NCI-H2196 (cell line): Measurements from ENCODE around the gene QKI.

Source experiments
- DNase-seq: peaks from one replicate; lab custom pipeline; 2025; ENCODE audit not compliant: unreplicated experiment; lab: John Stamatoyannopoulos, UW

QKI gene

DNA sequence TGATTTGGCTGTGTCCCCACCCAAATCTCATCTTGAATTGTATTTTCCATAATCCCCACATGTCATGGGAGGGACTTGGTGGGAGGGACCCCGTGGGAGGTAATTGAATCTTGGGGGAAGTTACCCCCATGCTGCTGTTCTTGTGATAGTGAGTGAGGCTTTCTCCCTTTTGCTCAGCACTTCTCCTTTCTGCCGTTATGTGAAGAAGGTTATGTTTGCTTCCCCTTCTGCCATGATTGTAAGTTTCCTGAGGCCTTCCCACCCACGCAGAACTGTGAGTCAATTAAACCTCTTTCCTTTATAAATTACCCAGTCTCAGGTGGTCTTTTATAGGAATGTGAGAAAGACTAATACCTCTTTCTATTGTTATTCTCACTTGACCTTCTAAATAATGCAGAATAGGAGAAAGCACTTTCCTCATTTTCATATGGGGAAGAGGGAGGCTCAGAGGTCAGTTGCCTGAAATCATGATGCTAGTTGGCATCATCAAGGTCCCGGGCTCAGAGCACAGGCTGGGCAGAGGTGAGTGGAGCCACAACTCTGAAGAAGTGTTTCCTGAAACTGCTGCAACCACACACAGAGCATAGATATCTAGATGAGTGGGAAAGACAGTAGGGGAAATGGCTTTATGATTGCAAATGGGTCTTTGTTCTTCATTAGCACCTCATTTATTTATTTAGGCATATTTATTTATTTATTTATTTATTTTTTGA is 191.0 kb downstream of the QKI start:
- DNase-seq = no peak

DNA sequence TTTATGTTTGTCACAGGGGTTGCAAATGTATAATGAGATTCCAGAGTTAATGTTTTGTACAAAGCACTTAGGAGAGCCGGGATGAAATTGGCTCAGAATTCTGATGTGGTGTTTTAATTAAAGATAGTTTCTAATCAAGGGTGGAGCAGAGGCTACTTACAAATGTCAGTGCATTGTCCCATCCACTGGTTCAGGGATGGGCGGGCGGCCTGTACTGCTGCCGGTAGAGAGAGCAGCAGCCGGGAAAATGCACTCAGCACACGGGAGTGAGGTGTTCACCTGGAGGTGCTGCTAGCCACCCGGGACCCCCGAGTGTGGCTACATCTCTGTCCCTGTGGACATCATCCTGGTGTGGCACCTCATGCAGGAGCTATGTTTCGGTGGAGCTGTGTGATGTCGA is 193.3 kb downstream of the QKI start:
- no peak for DNase-seq

DNA sequence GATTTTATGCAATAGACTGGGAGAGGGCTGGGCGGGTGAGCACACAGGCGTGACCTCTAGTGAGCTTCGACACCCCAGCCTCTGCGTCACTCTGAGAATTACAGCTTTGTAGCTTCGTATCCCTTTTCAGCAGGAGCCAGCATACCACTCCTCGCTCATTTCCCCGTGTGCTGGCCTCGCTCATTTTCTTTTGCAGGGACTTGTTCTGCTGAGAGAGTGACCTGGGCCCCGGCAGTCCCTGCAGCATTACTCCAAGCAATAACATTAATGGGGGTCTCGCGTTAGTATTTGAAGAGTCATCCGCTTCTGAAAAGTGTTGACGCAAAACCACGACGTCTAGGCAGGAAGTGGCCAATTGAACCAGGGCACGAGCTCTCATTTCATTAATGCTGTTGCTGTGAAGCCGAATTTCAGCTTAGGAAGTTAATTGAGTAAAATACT is 193.7 kb downstream of the QKI start:
- no peak for DNase-seq

DNA sequence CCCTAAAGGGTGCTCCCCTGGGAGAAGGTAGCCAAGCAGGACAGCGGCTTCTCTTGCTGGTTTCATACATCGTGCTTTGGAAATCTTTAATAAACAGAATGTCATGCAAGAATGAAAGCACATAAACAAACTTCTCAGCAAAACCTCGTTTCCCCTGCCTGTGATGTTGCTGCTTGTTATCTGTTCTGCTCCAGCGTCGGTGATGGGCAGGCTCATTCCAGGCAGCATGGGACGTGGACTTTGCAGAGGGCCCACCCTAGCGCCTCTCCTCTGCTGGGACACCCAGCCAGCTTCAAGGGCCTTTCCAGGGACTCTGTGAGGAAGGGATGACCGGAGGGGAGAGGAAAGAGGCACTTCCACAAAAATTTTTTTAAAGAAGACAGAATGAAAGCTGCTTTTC is 197.7 kb downstream of the QKI start:
- no peak for DNase-seq

DNA sequence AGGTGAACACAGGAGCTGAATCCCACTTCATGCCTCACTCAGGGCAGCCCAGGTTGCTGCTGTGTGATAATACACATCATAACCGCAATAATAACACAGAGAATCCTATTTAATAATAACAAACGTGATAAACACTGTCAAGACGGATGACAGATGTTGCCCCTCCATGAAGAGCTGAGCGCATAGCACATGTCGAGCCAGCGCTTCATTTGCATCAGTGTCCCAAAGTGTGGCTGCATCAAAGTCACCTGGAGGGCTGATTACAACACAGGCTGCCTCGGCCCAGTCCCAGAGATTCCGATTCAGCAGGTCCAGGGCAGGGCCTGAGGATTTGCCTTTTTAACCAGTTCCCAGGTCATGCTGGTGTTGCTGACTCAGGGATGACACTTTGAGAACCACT is 198.5 kb downstream of the QKI start:
- DNase-seq = no peak

DNA sequence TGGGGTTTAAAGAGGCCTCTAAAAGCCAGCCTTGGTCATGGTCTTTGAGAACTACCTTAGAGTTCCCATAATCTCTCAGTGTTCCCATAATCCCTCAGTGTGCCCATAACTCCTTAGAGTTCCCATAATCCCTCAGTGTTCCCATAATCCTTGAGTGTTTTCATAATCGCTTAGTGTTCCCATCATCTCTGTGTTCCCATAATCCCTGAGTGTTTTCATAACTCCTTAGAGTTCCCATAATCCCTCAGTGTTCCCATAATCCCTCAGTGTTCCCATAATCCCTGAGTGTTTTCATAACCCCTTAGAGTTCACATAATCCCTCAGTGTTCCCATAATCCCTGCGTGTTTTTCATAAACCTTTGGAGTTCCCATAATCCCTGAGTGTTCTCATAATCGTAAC is 199.2 kb downstream of the QKI start:
- DNase-seq = no peak

DNA sequence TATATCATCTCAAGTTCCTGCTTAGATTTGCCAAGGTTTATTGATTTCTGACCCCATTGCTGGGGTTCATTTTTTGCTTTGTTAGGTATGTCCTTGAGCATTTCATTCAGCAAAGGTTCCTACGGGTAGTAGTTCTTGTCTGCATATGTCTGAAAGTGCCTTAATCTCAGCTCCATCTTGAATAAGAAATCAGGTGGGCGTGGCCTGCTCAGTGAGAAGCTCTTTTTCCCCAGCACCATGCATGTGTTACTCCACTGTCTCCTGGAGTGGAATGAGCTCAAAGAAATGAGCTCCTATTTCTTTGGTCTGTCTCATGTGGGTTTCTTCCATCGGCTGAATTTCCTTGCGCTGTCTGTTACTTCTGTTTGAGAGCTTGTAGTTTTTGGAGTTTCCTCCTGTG is 201.9 kb downstream of the QKI start:
- DNase-seq = no peak

DNA sequence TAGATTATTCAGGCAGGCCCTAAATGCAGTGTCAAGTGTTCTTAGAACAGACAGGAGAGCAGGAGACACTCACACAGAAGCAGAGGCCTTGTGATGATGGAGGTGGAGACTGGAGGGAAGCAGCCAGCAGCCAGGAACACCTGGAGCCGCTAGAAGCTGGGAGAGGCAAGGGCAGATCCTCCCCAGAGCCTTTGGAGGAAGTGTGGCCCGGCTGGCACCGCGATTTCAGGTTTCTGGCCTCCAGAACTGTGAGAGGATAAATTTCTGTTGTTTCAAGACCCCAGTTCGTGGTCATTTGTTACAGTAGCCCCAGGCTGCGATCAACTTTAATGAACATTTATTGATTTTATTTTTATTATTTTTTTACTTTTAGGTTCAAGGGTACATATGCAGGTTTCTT is 203.0 kb downstream of the QKI start:
- no peak for DNase-seq

DNA sequence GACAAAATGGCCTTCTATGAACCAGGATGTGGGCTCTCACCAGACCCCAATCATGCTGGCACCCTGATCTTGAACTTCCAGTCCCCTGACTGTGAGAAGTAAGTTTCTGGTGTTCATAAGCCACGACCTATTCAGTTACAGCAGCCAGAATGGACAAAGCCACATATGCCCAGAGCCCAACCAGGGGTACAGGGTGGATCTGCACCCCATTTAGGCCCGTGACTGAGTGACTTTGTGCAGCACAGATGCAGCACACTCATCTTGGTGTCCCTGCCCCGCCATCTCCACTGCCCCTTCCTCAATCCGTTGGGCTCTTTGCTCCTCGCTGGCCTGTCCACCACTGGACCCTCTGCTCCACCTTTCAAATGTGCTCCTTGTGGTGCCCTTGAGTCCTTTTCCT is 205.6 kb downstream of the QKI start:
- no peak for DNase-seq

DNA sequence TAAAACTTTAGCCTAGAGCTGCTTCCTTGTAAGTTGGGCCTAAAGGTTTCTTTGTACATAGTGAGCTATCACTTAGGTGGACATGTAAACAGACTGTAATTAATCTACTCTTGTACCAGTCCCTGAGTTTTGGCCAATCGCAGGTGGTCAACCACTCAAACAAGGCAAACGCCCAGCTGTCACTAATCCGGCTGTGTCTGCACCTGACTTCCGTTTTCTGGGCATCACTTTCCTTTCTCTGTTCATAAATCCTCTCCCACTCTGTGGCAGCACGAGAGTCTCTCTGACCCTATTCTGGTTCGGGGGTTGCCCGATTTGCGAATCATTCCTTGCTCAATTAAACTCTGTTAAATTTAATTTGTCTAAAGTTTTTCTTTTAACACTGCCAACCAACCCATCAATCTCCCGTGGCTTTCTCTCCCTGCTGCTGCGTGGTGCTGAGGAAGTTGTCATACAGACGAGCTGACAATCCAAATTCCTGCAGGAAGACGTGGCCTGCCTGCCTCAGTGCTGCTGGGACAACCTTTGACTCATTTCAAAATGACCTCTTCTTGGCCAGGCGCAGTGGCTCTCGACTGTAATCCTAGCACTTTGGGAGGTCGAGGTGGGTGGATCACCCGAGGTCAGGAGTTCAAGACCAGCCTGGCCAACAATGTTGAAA is 206.3 kb downstream of the QKI start:
- DNase-seq = no peak

DNA sequence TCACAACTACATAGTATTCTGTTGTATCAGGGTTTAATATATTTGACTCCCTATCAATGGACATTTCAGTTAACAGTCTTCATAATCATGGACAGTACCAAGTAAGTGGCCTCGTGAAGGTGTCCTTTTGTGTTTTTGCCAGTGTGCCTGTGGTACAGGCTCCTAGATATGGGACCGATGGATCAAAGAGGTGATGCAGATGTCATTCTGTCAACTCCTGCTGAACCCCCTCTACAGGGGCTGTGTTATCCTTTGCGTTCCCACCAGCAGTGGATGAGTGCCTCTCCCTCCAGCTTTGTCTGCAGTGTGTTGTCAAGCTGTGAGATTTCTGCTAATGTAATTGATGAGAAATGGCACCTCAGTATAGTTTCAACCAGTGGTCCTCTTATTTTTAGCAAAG is 210.7 kb downstream of the QKI start:
- no peak for DNase-seq

DNA sequence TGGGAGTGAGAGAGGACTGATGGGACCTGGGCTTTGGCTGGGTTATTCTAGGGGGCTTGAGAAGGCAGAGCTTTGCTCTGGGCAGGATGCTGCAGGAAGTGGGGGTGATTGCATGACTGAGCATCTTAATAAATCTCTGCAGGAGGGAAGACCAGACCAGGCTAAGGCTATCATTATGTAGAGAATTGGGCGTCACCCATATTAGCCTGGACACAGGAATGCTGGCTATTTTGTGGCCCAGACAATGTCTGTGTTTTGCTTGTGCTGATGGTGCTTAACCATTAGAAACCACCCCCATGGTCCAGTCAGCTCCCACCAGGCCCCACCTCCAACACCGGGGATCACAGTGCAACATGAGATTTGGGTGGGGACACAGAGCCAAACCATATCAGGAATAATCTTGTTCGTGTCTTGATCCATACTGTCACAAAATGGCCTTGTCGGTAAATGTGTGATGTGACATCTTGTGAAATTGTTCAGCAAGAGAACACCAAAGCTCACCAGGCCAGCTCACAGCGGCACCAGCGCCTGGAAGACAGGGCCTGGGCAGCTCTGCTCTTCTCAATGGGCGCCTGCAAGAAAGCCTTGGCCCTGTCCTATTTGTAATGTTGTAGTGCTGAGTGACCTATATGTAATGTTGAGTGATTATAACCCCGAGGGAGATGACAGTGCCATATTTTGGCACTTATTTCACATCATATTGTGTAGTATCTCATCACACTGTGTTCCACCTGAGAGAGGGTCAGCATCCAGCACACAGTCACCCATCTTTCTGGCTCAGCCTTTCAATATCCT is 211.8 kb downstream of the QKI start:
- DNase-seq = no peak

DNA sequence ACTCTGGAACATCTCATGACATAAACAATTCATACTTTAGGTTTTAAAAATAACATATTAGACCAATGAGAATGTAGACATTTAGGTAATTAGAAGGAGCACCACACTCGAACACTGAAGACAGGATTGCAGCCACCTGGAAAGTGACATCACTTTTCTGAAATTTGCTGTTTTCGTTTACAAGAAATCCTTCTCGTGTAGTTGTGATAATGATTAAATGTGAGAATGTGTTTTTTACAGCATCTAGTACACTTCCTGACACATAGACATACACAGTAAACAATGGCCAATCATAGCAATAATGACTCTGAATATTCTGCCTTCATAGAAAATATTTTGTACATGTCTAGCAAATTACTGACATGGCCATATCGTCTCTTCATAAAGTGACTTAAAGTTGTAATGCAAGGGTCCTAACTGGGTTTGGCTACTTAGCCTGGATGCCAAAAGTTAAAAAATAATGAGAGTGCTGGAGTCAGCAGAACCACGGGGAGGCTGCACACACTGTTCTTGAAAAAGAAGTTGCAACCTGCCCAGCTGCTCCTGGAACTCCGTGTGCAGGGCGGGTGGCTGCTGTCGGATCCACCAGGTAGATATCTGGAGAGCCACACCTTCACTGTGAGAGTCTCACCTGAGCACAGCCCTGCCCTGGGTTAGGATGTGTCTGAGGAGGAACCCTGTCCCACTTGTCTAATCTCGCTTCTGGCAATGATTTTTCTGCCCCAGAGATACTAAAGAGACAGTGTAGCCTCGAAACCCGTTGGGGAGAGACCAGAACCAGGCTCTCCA is 212.9 kb downstream of the QKI start:
- DNase-seq = no peak
